DND-41 (cell line): Measurements from ENCODE around the gene STAU1.

Source experiments
- EZH2 ChIP-seq: IDR thresholded peaks from 3 replicates; pipeline ENCODE4 v1.6.1; 2012; ENCODE audit warnings: borderline replicate concordance, low read depth, mild to moderate bottlenecking, moderate library complexity, low read length, inconsistent platforms; ENCODE audit not compliant: severe bottlenecking
- TF ChIP-seq, protein P1 (sequence below): IDR thresholded peaks from 2 replicates; pipeline ENCODE4 v1.5.1; 2012; ENCODE audit warnings: borderline replicate concordance, low read length, moderate library complexity, mild to moderate bottlenecking; ENCODE audit not compliant: poor library complexity, severe bottlenecking; ENCODE audit errors: extremely low read depth

DNA sequence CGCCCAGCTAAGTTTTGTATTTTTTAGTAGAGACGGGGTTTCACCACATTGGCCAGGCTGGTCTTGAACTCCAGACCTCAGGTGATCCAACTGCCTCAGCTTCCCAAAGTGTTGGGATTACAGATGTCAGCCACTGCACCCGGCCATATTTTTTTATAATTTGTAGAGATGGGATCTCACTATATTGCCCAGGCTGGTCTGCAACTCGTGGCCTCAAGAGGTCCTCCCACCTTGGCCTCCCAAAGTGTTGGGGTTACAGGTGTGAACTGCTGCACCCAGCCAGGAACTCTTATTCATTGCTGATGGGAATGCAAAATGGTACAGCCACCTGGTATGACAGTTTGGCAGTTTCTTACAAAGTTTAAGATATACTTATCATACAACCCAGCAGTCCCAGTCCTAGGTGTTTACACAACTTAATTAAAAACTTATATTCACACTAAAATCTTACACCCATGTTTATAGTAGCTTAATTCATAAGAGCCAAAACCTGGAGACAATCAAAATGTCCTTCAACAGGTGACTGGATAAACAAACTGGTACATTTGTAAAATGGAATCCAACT, 11.7 kb upstream of the STAU1 start:
- TF ChIP-seq, protein P1, sequence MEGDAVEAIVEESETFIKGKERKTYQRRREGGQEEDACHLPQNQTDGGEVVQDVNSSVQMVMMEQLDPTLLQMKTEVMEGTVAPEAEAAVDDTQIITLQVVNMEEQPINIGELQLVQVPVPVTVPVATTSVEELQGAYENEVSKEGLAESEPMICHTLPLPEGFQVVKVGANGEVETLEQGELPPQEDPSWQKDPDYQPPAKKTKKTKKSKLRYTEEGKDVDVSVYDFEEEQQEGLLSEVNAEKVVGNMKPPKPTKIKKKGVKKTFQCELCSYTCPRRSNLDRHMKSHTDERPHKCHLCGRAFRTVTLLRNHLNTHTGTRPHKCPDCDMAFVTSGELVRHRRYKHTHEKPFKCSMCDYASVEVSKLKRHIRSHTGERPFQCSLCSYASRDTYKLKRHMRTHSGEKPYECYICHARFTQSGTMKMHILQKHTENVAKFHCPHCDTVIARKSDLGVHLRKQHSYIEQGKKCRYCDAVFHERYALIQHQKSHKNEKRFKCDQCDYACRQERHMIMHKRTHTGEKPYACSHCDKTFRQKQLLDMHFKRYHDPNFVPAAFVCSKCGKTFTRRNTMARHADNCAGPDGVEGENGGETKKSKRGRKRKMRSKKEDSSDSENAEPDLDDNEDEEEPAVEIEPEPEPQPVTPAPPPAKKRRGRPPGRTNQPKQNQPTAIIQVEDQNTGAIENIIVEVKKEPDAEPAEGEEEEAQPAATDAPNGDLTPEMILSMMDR: no peak
- no peak for TF ChIP-seq EZH2
